ENCODE data around the gene SLC43A3.
A peak's percentile ranks its signal among the peaks of the same experiment; 100 is the strongest.

SLC43A3 gene

DNA sequence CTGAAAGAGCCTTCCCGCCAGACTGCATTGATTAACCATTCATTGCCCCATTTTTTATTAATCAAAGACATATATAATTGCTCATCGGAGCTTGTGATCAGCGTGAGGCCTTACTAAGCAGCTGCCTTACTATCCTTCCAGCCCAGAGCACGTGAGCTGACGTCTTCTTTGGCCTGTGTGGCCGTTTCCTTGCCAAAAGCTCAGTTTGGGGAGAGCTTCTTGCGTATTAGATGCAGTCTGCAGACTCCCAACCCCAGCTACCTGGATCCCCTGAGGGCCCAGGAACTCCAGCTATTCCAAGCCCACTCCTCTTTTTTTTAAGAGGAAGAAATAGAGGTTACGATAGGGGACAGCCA, 784 bp upstream of the SLC43A3 start:
- DNase-seq (ENCODE audit: low read depth in 3 of 3) = no peak

DNA sequence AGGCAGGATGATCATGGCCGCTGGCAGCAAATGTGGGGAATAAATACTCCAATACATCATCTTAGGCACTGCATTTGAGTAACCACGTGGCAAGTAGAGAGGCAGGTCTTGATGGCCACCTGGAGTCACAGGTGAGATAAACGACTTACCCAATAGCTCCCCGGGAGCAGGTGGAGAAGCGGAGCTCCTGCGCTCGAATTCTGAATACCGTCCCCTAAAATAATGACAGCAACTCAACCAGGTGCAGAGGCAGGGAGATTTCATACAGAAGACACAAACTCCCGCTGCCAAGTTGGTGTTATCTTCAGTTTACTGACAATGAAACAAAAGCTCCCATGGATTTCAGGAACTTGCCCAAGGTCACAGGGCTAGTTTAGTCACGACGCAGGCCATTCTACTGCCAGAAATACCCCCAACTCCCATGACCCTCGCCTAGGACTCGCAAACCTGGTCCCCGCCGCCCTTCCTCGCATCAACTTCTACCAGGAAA, 437 bp downstream of the SLC43A3 start:
- no peak for DNase-seq (ENCODE audit: low read depth in 3 of 3)

DNA sequence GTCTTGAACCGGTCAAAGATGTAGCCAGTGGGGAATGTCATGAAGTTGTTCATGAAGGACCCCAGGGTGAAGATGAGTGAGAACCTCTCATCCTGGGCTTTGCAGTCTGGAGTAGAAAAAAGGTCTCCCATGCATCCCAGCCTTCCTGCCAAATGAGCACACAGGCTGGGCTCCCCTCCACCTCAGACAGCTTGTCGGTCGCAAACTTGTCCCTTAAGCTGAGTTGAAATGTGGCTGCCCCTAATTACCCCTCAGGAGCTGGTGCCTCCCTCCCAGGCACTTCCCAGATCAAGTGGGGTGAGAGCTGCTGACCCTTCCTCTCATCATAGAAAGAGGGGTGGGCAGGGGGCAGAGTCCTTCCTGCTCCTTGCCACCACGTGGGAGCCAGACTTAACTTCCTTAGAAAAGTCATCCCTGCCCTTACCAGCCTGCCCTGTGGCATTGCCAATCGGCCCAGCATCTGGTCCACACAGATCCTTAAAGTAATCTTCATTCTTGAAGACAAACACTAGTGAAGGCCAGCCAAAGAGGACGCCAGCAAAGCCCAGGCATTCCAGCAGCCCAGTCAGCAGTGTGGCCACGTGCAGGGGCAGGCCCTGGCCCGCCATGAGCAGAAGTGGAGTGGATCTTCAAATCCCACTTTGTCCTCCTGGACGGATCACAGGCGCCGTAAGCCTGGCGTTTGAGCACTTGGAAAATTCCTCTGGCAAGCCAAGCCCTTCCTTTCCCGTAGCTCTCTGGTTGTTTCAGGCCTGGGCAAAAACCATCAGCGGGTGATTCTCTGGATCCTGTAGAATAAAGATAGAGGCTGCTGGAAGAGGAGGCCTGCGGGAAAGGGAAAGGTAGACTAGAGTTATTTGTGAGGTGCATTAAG, 1.1 kb downstream of the SLC43A3 start:
- DNase-seq (ENCODE audit: low read depth in 3 of 3) = no peak

DNA sequence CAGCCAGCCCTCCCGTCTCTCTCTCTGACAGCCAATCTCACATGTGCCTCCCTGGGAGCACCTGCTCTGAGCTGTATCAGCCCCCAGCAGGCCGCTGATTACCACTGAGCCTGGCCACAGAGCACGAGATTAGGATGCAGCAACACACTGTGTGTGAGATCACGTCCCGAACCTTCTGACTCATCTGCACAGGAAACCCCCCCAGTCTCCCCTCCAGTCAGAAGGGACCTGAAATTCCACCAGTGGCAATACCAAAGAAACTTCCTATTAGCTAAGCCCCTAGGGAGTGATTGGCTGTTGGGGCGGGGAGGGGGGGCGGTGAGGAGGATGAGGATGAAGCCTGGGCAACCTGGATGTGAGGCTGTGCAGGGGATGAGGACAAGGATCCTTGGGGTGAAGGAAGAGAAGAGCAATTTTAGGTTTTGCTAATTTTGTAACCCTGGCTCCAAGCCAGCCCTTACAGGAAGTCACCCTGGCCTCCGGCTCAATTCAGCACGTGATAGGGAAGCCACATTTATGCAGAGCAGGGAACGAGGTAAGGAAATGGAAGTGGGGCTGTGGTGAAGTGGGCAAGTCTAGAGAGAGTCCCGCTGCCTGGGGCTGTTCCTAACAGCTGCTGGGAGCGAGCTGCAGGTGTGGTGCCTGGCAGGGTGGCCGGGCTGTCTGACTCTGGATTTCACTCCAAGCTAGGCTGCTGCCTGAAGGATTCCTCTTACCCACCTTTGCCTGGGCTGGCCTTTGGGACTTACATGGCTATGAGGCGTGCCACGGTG, 1.9 kb downstream of the SLC43A3 start:
- peak; percentile 70 to 89 (median 80) for DNase-seq (ENCODE audit: low read depth in 3 of 3)

DNA sequence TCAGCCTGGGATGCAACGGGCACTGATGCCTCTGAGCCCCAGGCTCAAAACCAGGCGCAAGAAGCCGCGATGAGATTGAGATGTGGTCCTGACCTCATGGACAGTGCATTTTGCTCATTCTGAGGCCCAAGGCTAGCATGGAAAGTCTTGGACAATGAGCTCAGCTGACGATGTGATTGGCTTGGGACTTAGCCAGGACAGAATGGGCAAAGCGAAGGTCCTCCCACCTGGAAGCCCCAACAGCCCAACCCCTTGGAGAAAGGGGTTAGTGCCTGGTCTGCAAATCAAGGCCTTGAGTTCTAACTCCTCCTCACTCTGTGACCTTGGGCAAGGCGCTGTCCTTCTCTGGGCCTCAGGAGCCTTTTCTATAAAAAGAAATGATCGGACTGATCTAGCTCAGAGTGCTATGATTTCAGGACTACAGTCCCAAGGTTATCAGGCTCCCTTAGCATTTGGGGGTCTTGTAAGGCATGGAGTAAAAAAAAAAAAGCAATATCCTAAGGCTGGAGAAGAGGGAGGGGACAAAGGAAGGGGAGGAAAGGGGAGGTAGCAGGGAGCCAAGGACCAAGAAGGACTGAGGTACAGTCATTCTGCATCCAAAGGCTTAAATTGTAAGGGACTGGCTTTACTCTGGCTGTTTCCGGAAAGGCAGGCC, 2.7 kb downstream of the SLC43A3 start:
- DNase-seq (ENCODE audit: low read depth in 3 of 3) = no peak

DNA sequence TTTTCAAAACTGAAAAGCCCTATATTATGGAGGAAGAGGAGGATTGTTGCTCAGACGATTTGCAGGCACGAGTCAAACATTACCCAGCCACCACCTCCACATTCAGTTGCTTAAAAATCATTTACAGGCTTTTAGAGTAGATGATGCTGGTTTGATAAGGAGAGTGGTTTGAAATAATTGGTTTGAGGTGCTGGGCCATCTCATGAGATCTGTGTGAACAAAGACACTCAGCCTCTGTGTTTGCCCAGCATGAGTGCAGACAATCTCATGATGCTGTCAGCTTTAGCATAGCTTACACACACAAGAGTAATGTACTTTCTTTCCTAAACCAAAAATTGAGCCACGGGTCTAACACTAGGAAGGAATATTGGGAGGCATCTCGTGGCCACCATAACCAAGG, 4.3 kb downstream of the SLC43A3 start:
- DNase-seq (ENCODE audit: low read depth in 3 of 3) = no peak

DNA sequence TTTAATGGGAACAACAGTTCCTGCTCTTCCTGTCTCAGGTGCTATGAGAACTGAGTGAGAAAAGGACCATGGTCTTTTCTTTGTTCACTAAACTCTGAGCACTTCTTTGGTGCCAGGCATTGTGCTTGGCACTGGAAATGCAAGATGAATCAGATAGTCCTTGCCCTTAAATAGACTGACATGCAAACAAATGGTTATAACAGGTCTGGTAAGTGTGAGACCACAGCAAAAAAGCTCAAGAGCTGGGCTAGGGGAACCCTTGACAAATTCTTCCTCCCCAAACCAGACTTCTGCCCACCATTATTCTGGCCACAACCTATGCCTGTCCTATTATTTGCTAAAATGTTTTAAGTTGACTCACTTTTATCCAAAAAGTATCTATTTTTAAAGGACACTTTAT, 5.1 kb downstream of the SLC43A3 start:
- no peak for DNase-seq (ENCODE audit: low read depth in 3 of 3)

DNA sequence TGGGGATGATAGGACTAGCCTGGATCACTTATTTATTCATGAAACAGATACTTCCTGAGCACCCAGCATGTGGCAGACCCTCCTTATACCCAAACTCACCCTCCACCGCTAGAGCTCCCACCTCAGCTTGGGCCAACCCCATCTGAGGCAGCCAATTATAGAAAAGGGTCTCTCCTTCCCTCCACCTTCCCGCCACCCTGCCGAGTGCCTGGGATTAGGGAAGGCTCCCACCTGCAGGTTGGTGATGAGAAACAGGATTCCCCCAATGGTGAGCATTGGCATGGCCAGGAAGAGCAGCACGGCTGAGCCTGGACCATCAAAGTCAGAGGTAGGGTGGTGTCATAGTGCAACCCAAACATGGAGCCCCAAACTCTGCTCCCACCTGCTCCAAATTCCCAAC, 5.9 kb downstream of the SLC43A3 start:
- DNase-seq (ENCODE audit: low read depth in 3 of 3) = no peak

DNA sequence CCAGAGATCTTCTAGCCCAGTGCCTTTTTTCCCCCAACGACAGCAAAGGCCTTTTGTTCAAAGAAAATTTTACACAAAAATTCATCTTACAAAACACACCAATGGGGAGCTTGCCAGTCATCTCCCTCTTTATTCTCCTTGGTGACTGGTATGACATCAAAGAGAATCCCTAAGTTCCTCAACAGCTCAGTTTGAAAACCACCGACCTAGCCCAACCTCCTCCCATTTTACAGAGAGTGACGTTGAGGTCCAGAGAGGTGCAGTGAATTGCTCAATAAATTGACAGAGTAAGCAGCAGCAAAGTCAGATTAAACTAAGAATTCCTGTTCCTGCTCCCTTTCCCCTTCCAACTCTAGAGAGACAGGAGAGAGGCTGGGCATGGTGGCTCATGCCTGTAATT, 7.8 kb downstream of the SLC43A3 start:
- no peak for DNase-seq (ENCODE audit: low read depth in 3 of 3)

DNA sequence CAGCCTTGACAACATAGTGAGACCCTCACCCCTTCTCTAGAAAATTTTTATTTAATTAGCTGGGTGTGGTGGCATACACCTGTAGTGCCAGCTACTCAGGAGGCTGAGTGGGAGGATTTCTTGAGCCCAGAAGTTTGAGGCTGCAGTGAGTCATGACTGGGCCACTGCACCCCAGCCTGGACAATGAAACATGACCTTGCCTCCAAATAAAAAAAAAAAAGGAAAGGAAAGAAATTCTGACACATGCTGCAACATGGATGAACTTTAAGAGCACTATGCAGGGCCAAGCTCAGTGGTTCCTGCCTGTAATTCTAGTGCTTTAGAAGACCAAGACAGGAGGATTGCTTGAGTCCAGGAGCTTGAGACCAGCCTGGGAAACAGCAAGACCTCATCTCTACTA, 8.8 kb downstream of the SLC43A3 start:
- no peak for DNase-seq (ENCODE audit: low read depth in 3 of 3)

DNA sequence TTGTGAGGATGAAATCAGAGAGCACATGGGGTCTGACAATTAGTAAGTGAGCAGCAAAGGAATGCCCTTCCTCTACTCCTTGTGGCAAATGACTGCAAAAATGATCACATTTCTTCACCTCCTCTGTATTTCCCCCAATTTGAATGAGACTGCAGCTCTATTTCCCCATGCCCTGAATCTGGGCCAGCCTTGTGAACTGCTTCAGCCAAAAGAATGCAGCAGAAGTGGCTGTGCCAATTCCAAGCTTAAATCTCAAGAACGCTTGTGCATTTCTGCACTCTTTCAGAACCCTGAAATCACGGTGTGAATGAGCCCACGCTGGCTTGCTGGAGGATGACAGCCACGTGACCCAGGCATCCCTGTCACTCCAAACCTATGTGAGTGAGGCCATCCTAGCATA, 9.9 kb downstream of the SLC43A3 start:
- DNase-seq (ENCODE audit: low read depth in 3 of 3) = no peak

DNA sequence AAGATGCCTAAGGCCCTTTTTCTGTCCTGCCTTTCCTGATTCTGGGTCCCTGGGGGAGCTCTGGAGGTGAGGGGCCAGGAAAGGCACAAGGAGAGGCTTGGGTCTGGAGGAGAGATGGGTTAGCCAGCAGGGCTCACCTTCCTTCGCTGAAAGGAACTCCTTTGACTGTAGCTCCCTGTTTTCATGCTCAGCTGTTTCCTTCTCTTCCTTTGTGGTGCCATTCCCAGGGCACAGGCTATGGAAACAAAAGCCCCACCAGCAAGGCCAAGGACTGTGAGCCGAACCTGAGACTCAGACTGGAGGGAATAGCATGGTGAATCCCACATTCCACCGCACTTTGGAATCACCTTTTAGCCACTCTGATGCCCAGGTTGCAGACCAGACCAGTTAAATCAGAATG, 10.5 kb downstream of the SLC43A3 start:
- DNase-seq (ENCODE audit: low read depth in 3 of 3) = no peak

DNA sequence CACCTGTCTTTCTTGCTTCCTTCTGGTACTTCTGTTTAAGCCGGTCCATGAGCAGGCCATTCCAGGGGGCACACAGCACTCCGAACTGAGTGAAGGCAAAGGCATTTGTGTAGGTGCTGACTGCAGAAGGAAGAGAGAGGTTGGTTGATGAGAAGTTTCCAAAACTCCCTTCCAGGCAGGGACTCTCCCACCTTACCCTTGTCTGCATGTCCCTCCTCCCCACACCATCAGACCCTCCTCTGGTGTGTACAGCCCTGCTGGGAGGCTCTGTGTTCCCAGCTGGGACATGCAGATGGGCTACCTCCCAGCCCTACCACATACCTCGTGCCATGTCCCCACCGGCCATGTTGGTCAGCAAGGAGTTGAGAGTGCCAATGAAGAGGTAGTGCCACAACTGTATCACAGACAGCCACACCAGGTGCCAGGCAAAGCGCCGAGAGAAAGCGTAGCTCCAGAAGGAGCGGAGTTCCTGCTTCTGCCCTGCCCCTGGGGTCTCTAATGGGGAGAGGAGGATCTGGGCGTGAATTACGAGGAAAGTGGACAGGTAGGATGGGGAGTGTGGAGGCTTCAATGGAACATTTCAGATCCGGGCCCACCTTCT, 12.2 kb downstream of the SLC43A3 start:
- no peak for DNase-seq (ENCODE audit: low read depth in 3 of 3)

DNA sequence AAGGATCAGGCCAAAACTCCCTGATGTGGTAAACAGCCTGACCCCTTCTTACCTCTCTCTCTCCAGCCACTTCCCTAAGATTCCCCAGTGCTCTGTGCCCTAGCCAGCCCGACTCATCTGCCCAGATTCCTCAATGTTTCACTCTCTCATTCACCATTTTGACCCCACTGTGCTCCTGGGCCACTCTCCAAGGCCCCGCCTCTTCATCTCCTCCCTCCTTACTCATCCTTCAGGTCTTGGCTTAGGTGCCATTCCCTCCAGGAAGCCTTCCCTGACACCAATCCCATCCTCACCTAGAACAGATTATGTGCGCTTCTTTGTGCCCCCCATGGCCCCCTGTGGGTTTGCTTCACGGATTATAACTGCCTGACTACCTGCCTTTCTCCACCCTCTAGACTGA, 13.2 kb downstream of the SLC43A3 start:
- no peak for DNase-seq (ENCODE audit: low read depth in 3 of 3)

DNA sequence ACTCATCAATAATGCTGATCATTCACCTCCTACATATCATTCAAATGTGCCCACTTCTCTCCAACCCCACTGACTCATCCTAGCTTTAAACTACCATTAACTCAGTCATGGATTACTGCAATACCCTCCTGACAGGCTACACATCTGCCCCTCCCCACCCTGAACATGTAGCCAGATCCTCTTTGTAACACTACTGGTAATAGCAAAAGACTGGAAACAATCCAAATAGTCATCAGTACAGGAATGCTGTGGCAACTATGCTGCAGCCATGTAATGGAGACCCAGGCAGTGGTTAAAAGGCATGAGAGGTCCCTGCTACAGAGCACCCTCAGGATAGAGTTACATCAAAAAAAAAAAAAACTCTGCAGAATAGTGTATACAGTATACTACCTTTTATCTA, 16.6 kb downstream of the SLC43A3 start:
- no peak for DNase-seq (ENCODE audit: low read depth in 3 of 3)

DNA sequence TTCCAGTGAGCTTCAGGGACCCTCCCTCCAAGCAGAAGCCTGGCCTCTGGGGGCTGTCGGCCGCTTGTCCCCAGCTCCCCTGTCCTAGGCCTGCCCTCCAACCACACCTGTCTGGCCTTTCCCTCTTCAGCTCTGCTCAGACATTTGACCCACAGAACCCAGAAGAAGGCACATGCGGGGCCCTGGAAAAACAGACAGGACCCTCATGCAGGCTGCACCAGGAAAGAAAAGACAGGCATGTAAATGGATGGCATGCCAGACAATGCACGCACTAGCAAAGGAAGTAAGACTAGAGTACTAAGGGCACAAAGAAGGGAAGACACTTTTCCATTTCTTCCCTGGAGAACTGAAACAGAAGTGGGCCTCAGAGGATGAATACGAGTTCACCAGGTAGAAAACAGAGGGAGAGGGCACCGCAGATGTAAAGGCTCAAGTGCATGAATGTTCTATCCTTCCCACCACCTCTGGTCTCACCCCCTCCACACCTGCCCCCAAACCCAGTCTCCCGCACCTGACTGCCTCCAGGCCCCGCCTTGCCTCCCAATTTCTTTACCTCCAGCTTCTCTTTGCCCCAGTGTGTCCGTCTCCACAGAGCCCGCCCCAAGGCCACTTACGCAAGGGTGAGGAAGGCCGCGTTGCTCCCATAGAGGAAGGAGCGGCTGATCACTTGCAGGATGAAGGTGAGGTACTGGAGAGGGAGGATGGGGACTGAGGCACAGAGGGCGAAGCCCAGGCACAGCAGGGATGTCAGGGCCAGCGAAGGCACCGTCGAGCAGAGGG, 17.4 kb downstream of the SLC43A3 start:
- DNase-seq (ENCODE audit: low read depth in 3 of 3) = no peak

DNA sequence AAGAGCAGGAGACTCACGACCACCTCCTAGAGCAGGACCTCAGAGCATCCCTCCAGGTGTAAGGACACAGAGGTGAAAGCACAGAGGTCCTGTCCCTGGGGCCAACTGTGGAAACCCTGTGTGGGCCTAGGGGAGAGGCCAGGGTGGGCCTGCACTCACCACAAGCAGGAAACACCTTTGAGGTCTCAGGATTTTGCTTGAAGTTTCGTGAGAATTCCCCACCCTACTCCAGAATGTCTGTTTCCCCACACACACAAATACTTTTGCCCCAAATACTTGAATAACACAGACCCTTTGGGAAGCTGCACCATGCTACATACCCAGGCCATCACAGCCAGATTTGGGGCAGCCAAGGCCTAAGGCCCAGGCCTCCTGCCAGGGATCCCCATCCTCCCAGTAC, 18.1 kb downstream of the SLC43A3 start:
- DNase-seq (ENCODE audit: low read depth in 3 of 3) = no peak

DNA sequence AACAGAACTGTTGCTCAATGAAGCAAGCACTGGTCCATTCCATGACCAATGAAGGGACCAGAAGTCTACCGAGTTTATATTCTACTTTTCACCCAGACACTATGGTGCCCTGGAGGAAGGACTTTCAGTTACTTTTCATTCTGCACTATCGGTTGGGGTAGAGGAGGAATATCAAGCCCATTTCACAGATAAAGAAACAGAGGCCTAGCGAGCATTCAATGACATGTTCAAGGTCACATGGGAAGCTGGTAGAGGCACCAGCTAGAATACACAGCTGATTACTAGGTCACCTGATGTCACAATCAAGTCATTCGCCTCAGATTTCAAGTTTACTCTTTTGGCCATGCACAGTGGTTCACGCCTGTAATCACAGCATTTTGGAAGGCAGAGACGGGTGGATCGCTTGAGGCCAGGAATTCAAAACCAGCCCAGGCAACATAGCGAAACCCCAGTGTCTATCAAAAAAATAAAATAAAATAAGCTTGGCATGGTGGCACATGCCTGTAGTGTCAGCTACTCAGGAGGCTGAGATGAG, 18.9 kb downstream of the SLC43A3 start:
- no peak for DNase-seq (ENCODE audit: low read depth in 3 of 3)

DNA sequence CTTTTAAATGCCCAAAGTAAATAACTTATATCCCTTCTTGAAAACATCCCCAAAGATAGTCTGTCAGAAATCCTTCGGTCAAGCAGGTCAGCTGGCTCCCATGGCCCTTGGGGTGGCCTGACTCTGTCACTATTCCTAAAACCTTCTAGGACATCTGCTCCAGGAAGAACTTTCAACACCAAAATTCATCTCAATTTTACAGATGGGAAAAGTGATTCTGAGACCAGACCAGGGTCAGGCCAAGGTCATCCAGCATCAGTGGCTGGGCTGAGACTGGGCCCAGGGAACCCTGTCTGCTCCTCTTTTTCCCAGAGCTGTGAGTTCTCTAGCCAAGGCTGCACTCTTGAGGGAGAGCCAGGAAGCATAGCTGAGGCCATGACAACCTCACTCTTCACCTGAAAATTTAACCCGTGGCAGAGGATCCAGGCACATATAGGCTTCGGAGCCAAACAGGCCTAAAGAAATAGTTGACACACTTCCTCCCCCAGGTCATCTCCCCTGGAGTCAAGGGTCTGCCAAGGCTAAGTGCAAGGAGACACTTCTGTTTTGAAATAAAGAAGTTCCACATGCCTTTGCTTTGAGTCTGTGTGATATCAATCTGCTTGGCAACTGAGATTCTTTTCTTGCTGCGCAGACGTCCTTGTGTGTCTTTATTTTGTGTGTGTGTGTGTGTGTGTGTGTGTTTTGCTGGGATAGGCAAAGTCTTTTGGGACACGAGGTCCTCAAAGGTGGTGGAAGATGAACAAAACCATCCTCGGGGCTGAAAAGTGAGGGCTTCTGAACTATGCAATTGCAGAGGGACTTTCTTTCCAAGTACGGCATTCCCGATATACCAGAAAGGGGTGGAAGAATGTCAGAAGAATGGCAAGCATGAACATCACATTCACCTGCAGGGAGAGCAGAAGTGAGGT, 19.7 kb downstream of the SLC43A3 start:
- no peak for DNase-seq (ENCODE audit: low read depth in 3 of 3)

DNA sequence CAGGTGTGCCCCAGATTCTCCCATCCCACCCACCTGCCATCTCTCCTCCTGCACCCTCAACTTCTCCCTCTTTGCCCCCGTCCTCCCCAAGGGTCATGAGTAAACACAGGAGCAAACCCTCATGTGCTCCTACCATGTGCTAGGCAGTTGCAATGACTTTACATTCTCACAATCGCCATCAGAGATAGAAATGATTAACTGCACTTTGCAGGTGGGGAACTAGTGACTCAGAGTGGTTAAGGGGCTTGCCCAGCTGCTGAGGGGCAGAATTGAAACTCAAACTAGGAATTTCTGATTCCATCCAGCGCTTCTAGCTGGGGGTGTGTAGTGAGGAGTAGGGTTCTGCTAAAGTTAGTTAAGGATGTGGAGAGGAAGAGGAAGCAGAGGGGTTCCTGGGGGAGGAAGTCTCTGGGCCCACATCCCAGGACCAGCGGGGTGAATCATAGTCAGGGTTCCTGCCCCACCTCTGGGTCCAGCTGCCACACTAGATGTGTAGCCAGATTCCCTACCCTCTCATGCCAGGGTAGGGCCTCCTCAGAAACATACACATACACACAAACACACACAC, 20.5 kb downstream of the SLC43A3 start:
- DNase-seq (ENCODE audit: low read depth in 3 of 3) = peak; percentile 25 to 40 (median 27)
